Heart left ventricle (tissue), 16 donors: ENCODE data around the gene CHD8. TPM values are rescaled to one million over a fixed set of nuclear protein-coding genes. Genes with fewer than 3 reads are reported as not detected.

Experiments used
- ATAC-seq, 4 donors: fragments of 200-7000 bp; cut with Tn5 transposase; one replicate each; pipeline ENCODE4 v1.9.1; 2020 to 2022; ENCODE audit warnings: moderate library complexity in 4 of 4, mild to moderate bottlenecking in 3 of 4, moderate number of reproducible peaks in 1 of 4
- DNase-seq, 5 donors: peaks; one replicate each; pipeline ENCODE4 v3.0.0-alpha.2; 2020
- H3K27ac ChIP-seq, 12 donors: fragments of 200-600 bp; sonication (generic) in 4 of 12; one replicate each; pipeline versions ENCODE4 v1.5.0 to v1.8.0; 2016 to 2022; ENCODE audit warnings: mild to moderate bottlenecking in 2 of 12
- H3K27me3 ChIP-seq, 9 donors: fragments of 200-600 bp; sonication (generic) in 2 of 9; one replicate each; pipeline versions ENCODE4 v1.5.1 to v1.8.0; 2016 to 2022; ENCODE audit warnings: mild to moderate bottlenecking in 3 of 9
- H3K36me3 ChIP-seq, 9 donors: fragments of 200-600 bp; sonication (generic) in 2 of 9; one replicate each; pipeline versions ENCODE4 v1.5.0 to v1.8.0; 2018 to 2022; ENCODE audit warnings: mild to moderate bottlenecking in 2 of 9
- H3K4me1 ChIP-seq, 12 donors: fragments of 200-600 bp; sonication (generic) in 4 of 12; one replicate each; pipeline versions ENCODE4 v1.5.0 to v1.8.0; 2016 to 2022; ENCODE audit warnings: mild to moderate bottlenecking in 3 of 12
- H3K4me3 ChIP-seq, 12 donors: fragments of 200-600 bp; sonication (generic) in 4 of 12; one replicate each; pipeline versions ENCODE4 v1.5.0 to v1.8.0; 2017 to 2022; ENCODE audit warnings: mild to moderate bottlenecking in 9 of 12, moderate library complexity in 4 of 12
- H3K9me3 ChIP-seq, 12 donors: fragments of 200-600 bp; sonication (generic) in 4 of 12; one replicate each; pipeline versions ENCODE4 v1.5.0 to v1.8.0; 2016 to 2022; ENCODE audit warnings: mild to moderate bottlenecking in 1 of 12
- CTCF ChIP-seq, 12 donors: fragments of 200-600 bp; sonication (generic) in 4 of 12; IDR thresholded peaks; one replicate each; pipeline versions ENCODE4 v1.5.0 to v1.8.0; 2018 to 2022; ENCODE audit warnings: antibody characterized with exemption in 12 of 12, mild to moderate bottlenecking in 5 of 12
- POLR2A ChIP-seq, 2 donors: fragments of 450-650 bp; IDR thresholded peaks; one replicate each; pipeline ENCODE4 v1.6.1; 2017; ENCODE audit warnings: antibody characterized with exemption in 2 of 2, mild to moderate bottlenecking in 2 of 2, moderate library complexity in 2 of 2
- WGBS, 4 donors: extraction: QIAGEN DNeasy Blood & Tissue Kit in 2 of 4; methylation state at CpG; one replicate each; pipeline versions ENCODE4 v1.1.5 to v1.1.7; 2013 to 2018; 5-methylcytosine and 5-hydroxymethylcytosine counted together
- intact Hi-C, 10 donors: fragments of 100-400 bp; cut with DNase I; formaldehyde crosslinking; loops; one replicate each; pipeline versions ENCODE4 v1.11.1 to v1.14.2; 2022
- polyA plus RNA-seq, 2 donors: library from polyadenylated mRNA; stranded (reverse); fragments of 200-250 nt; gene quantifications; one replicate each; pipeline ENCODE4 v1.2.3, GENCODE V29; 2013
- total RNA-seq, 9 donors: library from RNA; depleted of rRNA in 2 of 9; stranded (reverse); fragments of >200 nt in 2 of 9; fragmentation: NEBNext Ultra II Directional in 3 of 9; extraction: Animal tissue kit (Norgen Biotek cat#: 25700) in 3 of 9; gene quantifications; one replicate each; pipeline versions ENCODE4 v1.1.0 to v1.2.4, GENCODE V29; 2016 to 2023
- donor health status: ischemic (EF 13 %, LVEDD 7.1; RV severe dilation, severe dysfunction).
- donor health status: healthy with polysubstance abuse.
- donor health status: DM: no; HTN: yes; CAD: no.
- donor health status: DM: no; HTN: no; CAD: no.
- donor health status: ischemic (EF 25% LVEDD 6.9; RV normal size, moderate dysfunction).
- donor health status: ischemic (EF 25% LVEDD 5.7; RV mildly dilated, moderate dysfunction).
- donor health status: healthy.
- donor health status: DM: yes; HTN: yes; CAD: no.
- donor health status: ischemic (EF 35%, LVEDD 5.7; RV mildly dilated, moderate dysfunction).
- donor health status: nonischemic (EF 11% LVEDD 7.7; RV severe dilation, severe dysfunction).
- donor health status: DM: yes; HTN: yes; CAD: no.
- donor health status: PGD.
- donor health status: ischemic (EF 29% LVEDD 5.4; RV normal size, mild dysfunction).
- donor health status: nonischemic (EF 23%, LVEDD 6.1; RV moderate dilation, normal function).

CHD8 gene
- total and polyA plus RNA-seq, 11 donors = 19.0 to 56.9 (median 35.7) TPM

DNA sequence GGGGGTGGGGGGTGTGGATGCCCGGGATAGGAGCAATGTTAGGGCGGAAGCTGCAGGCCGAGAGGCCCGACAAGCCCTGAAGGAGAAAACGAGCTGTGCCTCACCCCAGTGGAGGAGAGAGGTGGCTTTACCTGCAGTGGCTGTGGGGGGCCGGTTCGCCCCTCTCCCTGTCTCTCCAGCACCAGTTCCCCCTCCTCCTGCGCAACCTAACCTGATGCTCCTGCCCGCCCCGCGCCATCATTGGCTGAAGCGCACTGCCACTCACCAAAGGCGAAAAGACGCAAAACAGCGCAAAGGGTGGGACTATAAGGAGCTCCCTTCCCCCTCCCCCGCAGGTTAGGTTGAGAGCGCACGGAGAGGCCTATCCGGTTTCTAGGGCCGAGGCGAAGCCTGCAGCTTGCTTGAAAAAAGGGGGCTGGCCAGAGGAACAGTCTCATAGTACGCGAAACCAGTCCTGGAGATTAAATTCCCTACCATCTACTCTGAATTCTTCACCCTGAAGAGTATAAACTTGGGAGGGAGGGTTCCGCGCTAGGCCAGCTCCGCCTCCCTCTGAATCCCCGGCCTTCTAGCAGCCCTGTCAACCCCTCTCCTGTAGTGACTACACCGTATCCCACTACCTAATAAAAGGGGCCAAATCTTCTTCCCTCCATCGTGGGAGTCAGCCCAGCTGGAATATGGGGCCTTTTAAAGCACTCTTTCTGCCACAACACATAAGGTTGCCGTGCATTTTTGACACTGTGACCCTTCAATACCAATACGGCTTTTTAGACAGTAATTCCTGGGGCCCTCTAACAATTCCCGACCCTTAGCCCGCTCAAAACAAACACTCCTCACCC is 18.6 kb downstream of the CHD8 start:
- DNase-seq (peak; percentile 99 to 100 (median 99)), ATAC-seq (peak; percentile 99 to 100 (median 100))
- no peaks in the 10 kb centered on the region for H3K9me3 ChIP-seq
- intact Hi-C loops = loop anchor here in 7 of 10 donors (1.0 to 10.0 kb wide), 4 partner anchors 18 to 172 kb away; partner anchors contain the start of genes CHD8 (in 4 of the 7) and HNRNPC (in 1 of the 7)
- no peaks in the 10 kb centered on the region for H3K27me3 ChIP-seq
- peak overlapping the region; percentile 47 to 96 (median 86) for H3K4me3 ChIP-seq
- 4 to 6% (median 5%) methylated on average over 28 to 33 of the region's 33 CpGs for WGBS, 4 donors
- H3K4me1 ChIP-seq = peaks cover 0 to 39% (median 23%) of the 10 kb centered on the region in 12 donors
- peak overlapping the region; percentile 83 to 95 (median 90) for H3K27ac ChIP-seq
- peak in 1 of 2 donors; percentile 77 for TF ChIP-seq POLR2A (IDR thresholded peaks at IDR 0.05)
- TF ChIP-seq CTCF (IDR thresholded peaks at IDR 0.05) = no peak
- peaks cover 0 to 7% (median 0%) of the 10 kb centered on the region in 9 donors for H3K36me3 ChIP-seq

DNA sequence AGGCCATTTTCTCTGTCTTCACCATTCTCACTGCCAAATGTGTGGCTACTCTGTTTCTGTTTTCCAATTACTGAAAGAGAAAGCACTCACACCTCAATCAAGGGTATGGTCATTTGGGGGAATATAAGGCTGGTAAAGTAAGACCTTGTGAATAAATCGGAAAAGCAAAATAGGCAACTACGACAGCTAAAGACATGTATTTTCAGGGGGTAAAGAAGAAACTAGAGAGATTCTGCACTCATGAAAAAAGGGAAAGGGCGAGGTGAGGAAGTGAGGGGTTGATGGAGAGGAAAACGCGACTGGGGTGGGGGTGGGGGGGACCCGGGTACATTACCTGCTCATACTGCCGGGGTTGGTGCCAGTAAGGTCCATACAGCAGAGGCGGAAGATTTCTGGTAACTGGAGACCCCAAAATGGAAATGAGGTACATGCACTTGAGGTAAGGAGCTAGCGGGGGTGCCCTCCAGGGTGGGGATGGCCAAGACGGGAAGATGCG is 19.3 kb downstream of the CHD8 start:
- peaks cover 0 to 39% (median 23%) of the 10 kb centered on the region in 12 donors for H3K4me1 ChIP-seq
- ATAC-seq = peak in 1 of 4 donors; percentile 14
- peak overlapping the region; percentile 67 to 94 (median 89) for H3K27ac ChIP-seq
- DNase-seq = no peak
- H3K4me3 ChIP-seq = peak overlapping the region; percentile 47 to 96 (median 86)
- TF ChIP-seq CTCF (IDR thresholded peaks at IDR 0.05) (no peak), POLR2A (IDR thresholded peaks at IDR 0.05) (no peak)
- intact Hi-C loops = loop anchor here in 7 of 10 donors (1.0 to 10.0 kb wide), 4 partner anchors 18 to 172 kb away; partner anchors contain the start of genes CHD8 (in 4 of the 7) and HNRNPC (in 1 of the 7)
- H3K36me3 ChIP-seq = peaks cover 0 to 10% (median 2%) of the 10 kb centered on the region in 9 donors
- H3K27me3 ChIP-seq = no peaks in the 10 kb centered on the region
- no peaks in the 10 kb centered on the region for H3K9me3 ChIP-seq
- 0 to 3% (median 1%) methylated on average over 11 of the region's 11 CpGs for WGBS, 4 donors

GRCh38 chr14:21431126-21431525 is 24.8 kb downstream of the CHD8 start:
- DNase-seq (no peak), ATAC-seq (peak in 1 of 4 donors; percentile 13)
- H3K27me3 ChIP-seq = no peaks in the 10 kb centered on the region
- peaks cover 2 to 65% (median 55%) of the 10 kb centered on the region in 9 donors for H3K36me3 ChIP-seq
- no peak overlapping the region for H3K27ac ChIP-seq
- no peak for TF ChIP-seq CTCF (IDR thresholded peaks at IDR 0.05)
- no peak for TF ChIP-seq POLR2A (IDR thresholded peaks at IDR 0.05)
- peaks cover 0 to 30% (median 12%) of the 10 kb centered on the region in 12 donors for H3K4me1 ChIP-seq
- no peak overlapping the region for H3K4me3 ChIP-seq
- intact Hi-C loops = loop anchor here in 1 of 10 donors (10.0 kb wide), 1 partner anchor 166 kb away; the partner anchor contains the start of gene HNRNPC
- WGBS, 4 donors = 92 to 100% (median 96%) methylated on average over 2 of the region's 2 CpGs
- H3K9me3 ChIP-seq = no peaks in the 10 kb centered on the region

DNA sequence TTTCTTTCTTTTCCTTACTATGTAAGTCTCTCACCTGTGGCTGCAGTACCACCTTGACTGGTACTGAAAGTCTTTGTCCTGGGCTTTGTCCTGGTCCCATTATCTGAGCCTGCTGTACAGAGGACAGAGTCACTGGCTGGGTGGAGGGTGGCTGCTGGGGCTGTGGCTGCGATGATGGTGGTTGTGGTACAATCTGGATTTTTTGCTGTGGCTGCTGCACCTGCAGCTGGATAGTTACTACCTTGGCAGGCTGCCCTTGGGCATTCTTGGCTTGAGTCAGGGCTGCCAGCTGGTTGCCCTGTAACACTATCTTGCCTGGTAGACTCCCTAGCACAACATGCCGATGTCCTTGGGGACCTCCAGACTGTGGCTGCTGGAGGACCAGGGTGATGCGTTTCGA is 27.0 kb downstream of the CHD8 start:
- Histone ChIP-seq H3K27ac (no peak overlapping the region), H3K27me3 (no peaks in the 10 kb centered on the region), H3K4me3 (no peak overlapping the region), H3K9me3 (no peaks in the 10 kb centered on the region), H3K36me3 (peaks cover 2 to 87% (median 77%) of the 10 kb centered on the region in 9 donors), H3K4me1 (peaks cover 0 to 10% (median 5%) of the 10 kb centered on the region in 12 donors)
- intact Hi-C loops = no loop called here
- TF ChIP-seq POLR2A (IDR thresholded peaks at IDR 0.05) (no peak), CTCF (IDR thresholded peaks at IDR 0.05) (no peak)
- 51 to 74% (median 66%) methylated on average over 4 of the region's 4 CpGs for WGBS, 4 donors
- ATAC-seq = peak; percentile 81 to 91 (median 84)
- peak in 4 of 5 donors; percentile 34 to 71 (median 44) for DNase-seq
